ENCODE results near the gene FBXL7.

Gene FBXL7

GRCh38 chr5:15966651-15967050 lies 466.7 kb downstream of the FBXL7 start:
- no peak overlapping the region for H3K4me3 ChIP-seq (ENCODE audit: low read depth, low read length)
- H3K9me3 ChIP-seq (ENCODE audit: severe bottlenecking) = no peaks in the 10 kb centered on the region
- H3K27me3 ChIP-seq (ENCODE audit: insufficient read depth, low read depth, severe bottlenecking) = no peaks in the 10 kb centered on the region
- no peak overlapping the region for H3K27ac ChIP-seq
- H3K36me3 ChIP-seq = no peaks in the 10 kb centered on the region
- DNase-seq = no peak
- TF ChIP-seq, protein P1, sequence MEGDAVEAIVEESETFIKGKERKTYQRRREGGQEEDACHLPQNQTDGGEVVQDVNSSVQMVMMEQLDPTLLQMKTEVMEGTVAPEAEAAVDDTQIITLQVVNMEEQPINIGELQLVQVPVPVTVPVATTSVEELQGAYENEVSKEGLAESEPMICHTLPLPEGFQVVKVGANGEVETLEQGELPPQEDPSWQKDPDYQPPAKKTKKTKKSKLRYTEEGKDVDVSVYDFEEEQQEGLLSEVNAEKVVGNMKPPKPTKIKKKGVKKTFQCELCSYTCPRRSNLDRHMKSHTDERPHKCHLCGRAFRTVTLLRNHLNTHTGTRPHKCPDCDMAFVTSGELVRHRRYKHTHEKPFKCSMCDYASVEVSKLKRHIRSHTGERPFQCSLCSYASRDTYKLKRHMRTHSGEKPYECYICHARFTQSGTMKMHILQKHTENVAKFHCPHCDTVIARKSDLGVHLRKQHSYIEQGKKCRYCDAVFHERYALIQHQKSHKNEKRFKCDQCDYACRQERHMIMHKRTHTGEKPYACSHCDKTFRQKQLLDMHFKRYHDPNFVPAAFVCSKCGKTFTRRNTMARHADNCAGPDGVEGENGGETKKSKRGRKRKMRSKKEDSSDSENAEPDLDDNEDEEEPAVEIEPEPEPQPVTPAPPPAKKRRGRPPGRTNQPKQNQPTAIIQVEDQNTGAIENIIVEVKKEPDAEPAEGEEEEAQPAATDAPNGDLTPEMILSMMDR (IDR thresholded peaks at IDR 0.05; ENCODE audit: low read depth, low read length) = no peak

- Histone ChIP-seq H3K27me3 (ENCODE audit: insufficient read depth, low read depth, severe bottlenecking) (no peaks in the 10 kb centered on the region), H3K27ac (no peak overlapping the region), H3K9me3 (ENCODE audit: severe bottlenecking) (no peaks in the 10 kb centered on the region), H3K36me3 (no peaks in the 10 kb centered on the region), H3K4me3 (ENCODE audit: low read depth, low read length) (no peak overlapping the region)
- no peak for DNase-seq
- TF ChIP-seq, protein P1 (IDR thresholded peaks at IDR 0.05; ENCODE audit: low read depth, low read length) = no peak
These were observed 469.0 kb downstream of the FBXL7 start for GRCh38 chr5:15968993-15969392.

GRCh38 chr5:15977851-15978250 lies 477.9 kb downstream of the FBXL7 start:
- H3K9me3 ChIP-seq (ENCODE audit: severe bottlenecking) = no peaks in the 10 kb centered on the region
- no peaks in the 10 kb centered on the region for H3K27me3 ChIP-seq (ENCODE audit: insufficient read depth, low read depth, severe bottlenecking)
- no peak for DNase-seq
- no peak overlapping the region for H3K27ac ChIP-seq
- no peak overlapping the region for H3K4me3 ChIP-seq (ENCODE audit: low read depth, low read length)
- no peaks in the 10 kb centered on the region for H3K36me3 ChIP-seq
- TF ChIP-seq, protein P1 (IDR thresholded peaks at IDR 0.05; ENCODE audit: low read depth, low read length) = no peak

- no peak overlapping the region for H3K27ac ChIP-seq
- no peaks in the 10 kb centered on the region for H3K36me3 ChIP-seq
- DNase-seq = no peak
- TF ChIP-seq, protein P1 (IDR thresholded peaks at IDR 0.05; ENCODE audit: low read depth, low read length) = no peak
- H3K9me3 ChIP-seq (ENCODE audit: severe bottlenecking) = no peaks in the 10 kb centered on the region
- H3K27me3 ChIP-seq (ENCODE audit: insufficient read depth, low read depth, severe bottlenecking) = no peaks in the 10 kb centered on the region
- no peak overlapping the region for H3K4me3 ChIP-seq (ENCODE audit: low read depth, low read length)
These were observed 480.9 kb downstream of the FBXL7 start for GRCh38 chr5:15980835-15981234.

DNA sequence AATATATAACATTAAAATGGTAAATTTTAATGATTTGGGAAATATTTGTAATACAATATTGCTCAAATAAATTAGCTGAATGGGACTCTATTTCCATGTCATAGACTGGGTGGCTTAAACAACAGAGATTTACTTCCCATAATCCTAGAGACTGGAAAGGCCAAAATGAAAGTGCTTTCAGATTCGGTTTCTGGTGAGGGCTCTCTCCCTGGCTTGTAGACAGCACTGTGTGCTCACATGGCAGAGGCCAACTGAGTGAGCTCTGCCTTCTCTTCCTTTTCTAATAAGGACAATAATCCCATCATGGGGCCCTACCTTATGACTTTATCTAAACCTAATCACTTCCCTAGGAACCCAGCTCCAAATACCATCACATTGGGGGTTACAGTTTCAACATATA lies 483.4 kb downstream of the FBXL7 start:
- H3K27ac ChIP-seq = no peak overlapping the region
- H3K9me3 ChIP-seq (ENCODE audit: severe bottlenecking) = no peaks in the 10 kb centered on the region
- no peak overlapping the region for H3K4me3 ChIP-seq (ENCODE audit: low read depth, low read length)
- TF ChIP-seq, protein P1 (IDR thresholded peaks at IDR 0.05; ENCODE audit: low read depth, low read length) = no peak
- H3K27me3 ChIP-seq (ENCODE audit: insufficient read depth, low read depth, severe bottlenecking) = no peaks in the 10 kb centered on the region
- H3K36me3 ChIP-seq = no peaks in the 10 kb centered on the region
- no peak for DNase-seq

Data from WERI-Rb-1 (cell line).